Esophagus squamous epithelium (tissue), 5 donors: Measurements from ENCODE around the gene LAMTOR1. TPM values are rescaled to one million over a fixed set of nuclear protein-coding genes. Genes with fewer than 3 reads are reported as not detected.
A peak's percentile ranks its signal among the peaks of the same experiment; 100 is the strongest.
"Not testable (repeated sequence)": the region's sequence is repeated elsewhere in the genome, so short reads cannot be mapped to it uniquely, and the experiment has no call there.

Experiments used
- DNase-seq: peaks from one replicate; lab custom pipeline; 2025; lab: John Stamatoyannopoulos, UW
- H3K27ac ChIP-seq, 4 donors: fragments of 200-600 bp; sonication (generic); one replicate each; pipeline ENCODE4 v1.5.1; 2016 to 2019; ENCODE audit warnings: mild to moderate bottlenecking in 1 of 4
- H3K27me3 ChIP-seq, 4 donors: fragments of 200-600 bp; sonication (generic); 1 replicate in 3 of 4; 2 replicates in 1 of 4; pipeline versions ENCODE4 v1.5.1 to v1.6.0; 2017 to 2021; ENCODE audit warnings: antibody characterized with exemption in 1 of 4
- H3K36me3 ChIP-seq, 3 donors: fragments of 200-600 bp; sonication (generic); one replicate each; pipeline ENCODE4 v1.5.1; 2016 to 2019
- H3K4me1 ChIP-seq, 3 donors: fragments of 200-600 bp; sonication (generic); one replicate each; pipeline ENCODE4 v1.5.1; 2017 to 2019
- H3K4me3 ChIP-seq, 4 donors: fragments of 200-600 bp; sonication (generic); 1 replicate in 3 of 4; 2 replicates in 1 of 4; pipeline ENCODE4 v1.5.1; 2016 to 2019; ENCODE audit warnings: mild to moderate bottlenecking in 2 of 4, moderate library complexity in 1 of 4
- H3K9me3 ChIP-seq, 3 donors: fragments of 200-600 bp; sonication (generic); one replicate each; pipeline ENCODE4 v1.5.1; 2016 to 2019
- POLR2A ChIP-seq, 4 donors: fragments of 450-650 bp; IDR thresholded peaks; one replicate each; pipeline ENCODE4 v1.6.1; 2017; ENCODE audit warnings: antibody characterized with exemption in 4 of 4, mild to moderate bottlenecking in 4 of 4, moderate library complexity in 3 of 4
- WGBS, 2 donors: methylation state at CpG; one replicate each; pipeline ENCODE4 v1.1.5; 2018; 5-methylcytosine and 5-hydroxymethylcytosine counted together
- intact Hi-C: fragments of 100-400 bp; cut with DNase I; formaldehyde crosslinking; loops from one replicate; pipeline ENCODE4 v1.15.0; 2022
- total RNA-seq, 4 donors: library from RNA; depleted of rRNA; stranded (reverse); fragments of >200 nt; gene quantifications; one replicate each; pipeline ENCODE4 v1.1.0, GENCODE V29; 2016
- TF ChIP-seq, protein P1 (sequence below), 6 experiments: fragments of 450-650 bp in 4 of 6; fragments of 200-600 bp in 2 of 6; sonication (generic) in 2 of 6; IDR thresholded peaks; one replicate each; pipeline ENCODE4 v1.5.1; 2016 to 2019; ENCODE audit warnings: antibody characterized with exemption in 6 of 6, mild to moderate bottlenecking in 4 of 6, moderate library complexity in 4 of 6
- donor health status: DM: yes; HTN: yes; CAD: no.

LAMTOR1 gene
- total RNA-seq, 4 donors from 2014 or later, result 80.1 to 99.1 (median 97.7) TPM

GRCh38 chr11:72135891-72136683 is 33.0 kb upstream of the LAMTOR1 start:
- Histone ChIP-seq H3K27ac (peak overlapping the region; percentile 33 to 77 (median 59)), H3K4me1 (peaks cover 5 to 29% (median 7%) of the 10 kb centered on the region in 3 donors), H3K36me3 (no peaks in the 10 kb centered on the region), H3K4me3 (no peak overlapping the region), H3K9me3 (no peaks in the 10 kb centered on the region), H3K27me3 (no peaks in the 10 kb centered on the region)
- TF ChIP-seq, protein P1, sequence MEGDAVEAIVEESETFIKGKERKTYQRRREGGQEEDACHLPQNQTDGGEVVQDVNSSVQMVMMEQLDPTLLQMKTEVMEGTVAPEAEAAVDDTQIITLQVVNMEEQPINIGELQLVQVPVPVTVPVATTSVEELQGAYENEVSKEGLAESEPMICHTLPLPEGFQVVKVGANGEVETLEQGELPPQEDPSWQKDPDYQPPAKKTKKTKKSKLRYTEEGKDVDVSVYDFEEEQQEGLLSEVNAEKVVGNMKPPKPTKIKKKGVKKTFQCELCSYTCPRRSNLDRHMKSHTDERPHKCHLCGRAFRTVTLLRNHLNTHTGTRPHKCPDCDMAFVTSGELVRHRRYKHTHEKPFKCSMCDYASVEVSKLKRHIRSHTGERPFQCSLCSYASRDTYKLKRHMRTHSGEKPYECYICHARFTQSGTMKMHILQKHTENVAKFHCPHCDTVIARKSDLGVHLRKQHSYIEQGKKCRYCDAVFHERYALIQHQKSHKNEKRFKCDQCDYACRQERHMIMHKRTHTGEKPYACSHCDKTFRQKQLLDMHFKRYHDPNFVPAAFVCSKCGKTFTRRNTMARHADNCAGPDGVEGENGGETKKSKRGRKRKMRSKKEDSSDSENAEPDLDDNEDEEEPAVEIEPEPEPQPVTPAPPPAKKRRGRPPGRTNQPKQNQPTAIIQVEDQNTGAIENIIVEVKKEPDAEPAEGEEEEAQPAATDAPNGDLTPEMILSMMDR (IDR thresholded peaks at IDR 0.05), result no peak
- TF ChIP-seq POLR2A (IDR thresholded peaks at IDR 0.05), result no peak
- WGBS, 2 donors, result 67 to 80% methylated on average over 8 of the region's 14 CpGs
- intact Hi-C loops, result no loop called here
- no peak for DNase-seq

GRCh38 chr11:72135473-72135872 is 32.4 kb upstream of the LAMTOR1 start, which contains the start of gene FOLR3:
Gene FOLR3 (plus strand): TSS chr11:72135725. CDS start chr11:72135953, 228 bp downstream.
- H3K4me3 ChIP-seq, DNase-seq, H3K9me3 ChIP-seq, H3K36me3 ChIP-seq, intact Hi-C loops, H3K27me3 ChIP-seq: not testable (repeated sequence)
- H3K4me1 ChIP-seq, result peaks cover 5 to 27% (median 7%) of the 10 kb centered on the region in 3 donors
- WGBS, 2 donors, result 85% methylated on average over 4 of the region's 4 CpGs; no CpG with 5 or more reads in 1 of the 2 donors
- peak within 1 kb of the TSS; percentile 33 to 77 (median 59) for H3K27ac ChIP-seq

- Histone ChIP-seq H3K4me3 (no peak overlapping the region), H3K27ac (no peak overlapping the region), H3K9me3 (no peaks in the 10 kb centered on the region), H3K27me3 (no peaks in the 10 kb centered on the region), H3K36me3 (no peaks in the 10 kb centered on the region), H3K4me1 (peaks cover 5 to 21% (median 7%) of the 10 kb centered on the region in 3 donors)
- TF ChIP-seq POLR2A (IDR thresholded peaks at IDR 0.05), result no peak
- TF ChIP-seq, protein P1 (IDR thresholded peaks at IDR 0.05), result no peak
- WGBS, 2 donors, result 61 to 77% methylated on average over 2 of the region's 2 CpGs
- no peak for DNase-seq
- intact Hi-C loops, result no loop called here
These were observed 29.5 kb upstream of the LAMTOR1 start for GRCh38 chr11:72132646-72133045.

GRCh38 chr11:72129381-72129780 is 26.3 kb upstream of the LAMTOR1 start:
- no peak overlapping the region for H3K4me3 ChIP-seq
- no peaks in the 10 kb centered on the region for H3K9me3 ChIP-seq
- intact Hi-C loops, result no loop called here
- no peak for TF ChIP-seq POLR2A (IDR thresholded peaks at IDR 0.05)
- TF ChIP-seq, protein P1 (IDR thresholded peaks at IDR 0.05), result no peak
- 86% methylated on average over 3 of the region's 3 CpGs for WGBS, 2 donors
- no peak for DNase-seq
- peaks cover 0 to 6% (median 0%) of the 10 kb centered on the region in 3 donors for H3K4me1 ChIP-seq
- H3K36me3 ChIP-seq, result no peaks in the 10 kb centered on the region
- H3K27ac ChIP-seq, result no peak overlapping the region
- no peaks in the 10 kb centered on the region for H3K27me3 ChIP-seq

- TF ChIP-seq, protein P1 (IDR thresholded peaks at IDR 0.05), result no peak
- TF ChIP-seq POLR2A (IDR thresholded peaks at IDR 0.05), result no peak
- WGBS, 2 donors, result 51 to 66% methylated on average over 2 of the region's 2 CpGs
- H3K27me3 ChIP-seq, result no peaks in the 10 kb centered on the region
- no peaks in the 10 kb centered on the region for H3K36me3 ChIP-seq
- DNase-seq, result no peak
- H3K27ac ChIP-seq, result no peak overlapping the region
- no peaks in the 10 kb centered on the region for H3K9me3 ChIP-seq
- no peak overlapping the region for H3K4me3 ChIP-seq
- H3K4me1 ChIP-seq, result peaks cover 0 to 16% (median 4%) of the 10 kb centered on the region in 3 donors
- intact Hi-C loops, result no loop called here
These were observed 24.8 kb upstream of the LAMTOR1 start for GRCh38 chr11:72127923-72128322.
